AG09319 (cell line): ENCODE data around the gene PRR29.
"Not testable (repeated sequence)": the region's sequence is repeated elsewhere in the genome, so short reads cannot be mapped to it uniquely, and the experiment has no call there.

Experiments used
- DNase-seq: peaks from one replicate; pipeline ENCODE4 v3.0.0-alpha.2; 2010; ENCODE audit warnings: low read depth; ENCODE audit errors: extremely low read depth
- CTCF ChIP-seq: IDR thresholded peaks from 2 replicates; pipeline ENCODE4 v1.5.1; 2011; ENCODE audit warnings: low read depth, mild to moderate bottlenecking, inconsistent platforms, low read length, moderate library complexity

The PRR29 gene

GRCh38 chr17:64009571-64010402 lies 11.6 kb downstream of the PRR29 start:
- no peak for TF ChIP-seq CTCF
- DNase-seq: no peak

- no peak for TF ChIP-seq CTCF
- no peak for DNase-seq
Measured at GRCh38 chr17:64015447-64015846, 17.3 kb downstream of the PRR29 start.

GRCh38 chr17:64016231-64016784 lies 18.2 kb downstream of the PRR29 start:
- TF ChIP-seq CTCF: peak; percentile 15
- no peak for DNase-seq

- DNase-seq: no peak
- TF ChIP-seq CTCF: no peak
Measured at GRCh38 chr17:64016974-64017373, 18.8 kb downstream of the PRR29 start.

GRCh38 chr17:64017381-64017980 lies 19.3 kb downstream of the PRR29 start:
- DNase-seq: no peak
- peak; percentile 3 for TF ChIP-seq CTCF

GRCh38 chr17:64019551-64019961 lies 21.4 kb downstream of the PRR29 start:
- not testable (repeated sequence) for DNase-seq

GRCh38 chr17:64020056-64020766 lies 22.1 kb downstream of the PRR29 start, which contains the start of gene ICAM2:
Gene ICAM2 (minus strand): TSS chr17:64020633. CDS start chr17:64006691, 13,942 bp downstream.
- DNase-seq: no peak
- TF ChIP-seq CTCF: no peak
